ENCODE data around the gene OSGIN1. TPM values are rescaled to one million over a fixed set of nuclear protein-coding genes. Genes with fewer than 3 reads are reported as not detected.

Gene OSGIN1
- total RNA-seq, 1 experiment from 2014 or later: 9.8 TPM

GRCh38 chr16:84000989-84001642 is 48.1 kb downstream of the OSGIN1 start:
- CTCF ChIA-PET: no interaction called here
- POLR2A ChIA-PET (ENCODE audit: unreplicated experiment): no interaction called here
- ATAC-seq: no peak

DNA sequence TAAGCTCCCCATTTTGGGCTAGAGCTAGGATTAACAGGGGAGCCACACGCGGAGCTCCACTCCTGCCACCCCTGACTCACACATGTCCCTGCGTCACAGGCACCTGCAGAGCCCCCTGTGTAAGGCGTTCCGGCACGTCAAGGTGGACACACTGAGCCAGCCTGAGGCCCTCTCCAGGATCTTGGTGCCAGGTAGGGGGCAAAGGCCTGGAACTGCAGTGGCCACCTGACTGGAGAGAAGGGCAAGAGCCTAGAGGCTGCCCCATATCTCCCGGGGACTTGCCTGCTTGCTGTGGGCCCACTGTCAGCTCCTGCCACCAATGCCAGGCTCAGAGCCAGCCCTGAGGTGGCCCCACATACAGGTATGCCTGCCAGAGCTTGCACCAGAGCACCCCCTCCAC is 48.7 kb downstream of the OSGIN1 start:
- Histone ChIP-seq H3K9me2 (replicated peaks; ENCODE audit: low read length) (no peaks in the 10 kb centered on the region), H3K4me1 (ENCODE audit: insufficient read depth, low read length) (no peaks in the 10 kb centered on the region), H2AFZ (ENCODE audit: low read length) (no peak overlapping the region), H3K79me2 (ENCODE audit: low read length) (no peaks in the 10 kb centered on the region), H3K4me3 (ENCODE audit: low read length) (no peak overlapping the region), H3K27ac (ENCODE audit: low read length) (no peak overlapping the region), H3K9me3 (ENCODE audit: low read length) (no peaks in the 10 kb centered on the region), H3K27me3 (ENCODE audit: low read length) (no peaks in the 10 kb centered on the region), H3K36me3 (ENCODE audit: low read depth, low read length) (no peaks in the 10 kb centered on the region), H3K4me2 (ENCODE audit: low read length) (no peak overlapping the region), H4K20me1 (ENCODE audit: low read length) (no peaks in the 10 kb centered on the region), H3K9ac (ENCODE audit: low read length) (no peak overlapping the region), H3F3A (ENCODE audit: low read length, unreplicated experiment) (no peaks in the 10 kb centered on the region)
- ChIA-PET CTCF (no interaction called here), POLR2A (ENCODE audit: unreplicated experiment) (no interaction called here)
- TF ChIP-seq, protein P1, sequence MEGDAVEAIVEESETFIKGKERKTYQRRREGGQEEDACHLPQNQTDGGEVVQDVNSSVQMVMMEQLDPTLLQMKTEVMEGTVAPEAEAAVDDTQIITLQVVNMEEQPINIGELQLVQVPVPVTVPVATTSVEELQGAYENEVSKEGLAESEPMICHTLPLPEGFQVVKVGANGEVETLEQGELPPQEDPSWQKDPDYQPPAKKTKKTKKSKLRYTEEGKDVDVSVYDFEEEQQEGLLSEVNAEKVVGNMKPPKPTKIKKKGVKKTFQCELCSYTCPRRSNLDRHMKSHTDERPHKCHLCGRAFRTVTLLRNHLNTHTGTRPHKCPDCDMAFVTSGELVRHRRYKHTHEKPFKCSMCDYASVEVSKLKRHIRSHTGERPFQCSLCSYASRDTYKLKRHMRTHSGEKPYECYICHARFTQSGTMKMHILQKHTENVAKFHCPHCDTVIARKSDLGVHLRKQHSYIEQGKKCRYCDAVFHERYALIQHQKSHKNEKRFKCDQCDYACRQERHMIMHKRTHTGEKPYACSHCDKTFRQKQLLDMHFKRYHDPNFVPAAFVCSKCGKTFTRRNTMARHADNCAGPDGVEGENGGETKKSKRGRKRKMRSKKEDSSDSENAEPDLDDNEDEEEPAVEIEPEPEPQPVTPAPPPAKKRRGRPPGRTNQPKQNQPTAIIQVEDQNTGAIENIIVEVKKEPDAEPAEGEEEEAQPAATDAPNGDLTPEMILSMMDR (conservative IDR thresholded peaks at IDR 0.05; ENCODE audit: low read depth, low read length): no peak
- TF ChIP-seq EZH2 (IDR thresholded peaks at IDR 0.05; ENCODE audit: low read length, unreplicated experiment) (no peak), EZH2phosphoT487 (IDR thresholded peaks at IDR 0.05; ENCODE audit: borderline replicate concordance, low read length) (no peak)
- ATAC-seq: no peak
- BruUV-seq (replicated peaks): no TSS peak
- DNase-seq: no peak
- intact Hi-C loops (cut with micrococcal nuclease): no loop called here

More at GRCh38 chr16:84000989-84001642, 48.1 kb downstream of the OSGIN1 start:
- no peak for TF ChIP-seq EZH2 (IDR thresholded peaks at IDR 0.05; ENCODE audit: low read length, unreplicated experiment)
- no peak for TF ChIP-seq EZH2phosphoT487 (IDR thresholded peaks at IDR 0.05; ENCODE audit: borderline replicate concordance, low read length)
- TF ChIP-seq, protein P1 (conservative IDR thresholded peaks at IDR 0.05; ENCODE audit: low read depth, low read length): no peak
- no peak overlapping the region for H2AFZ ChIP-seq (ENCODE audit: low read length)
- H3K27me3 ChIP-seq (ENCODE audit: low read length): no peaks in the 10 kb centered on the region
- no peak overlapping the region for H3K27ac ChIP-seq (ENCODE audit: low read length)
- intact Hi-C loops (cut with micrococcal nuclease): no loop called here
- no peak overlapping the region for H3K9ac ChIP-seq (ENCODE audit: low read length)
- no TSS peak for BruUV-seq (replicated peaks)
- H3K4me1 ChIP-seq (ENCODE audit: insufficient read depth, low read length): no peaks in the 10 kb centered on the region
- no peaks in the 10 kb centered on the region for H3K79me2 ChIP-seq (ENCODE audit: low read length)
- H3K4me2 ChIP-seq (ENCODE audit: low read length): no peak overlapping the region
- no peaks in the 10 kb centered on the region for H3F3A ChIP-seq (ENCODE audit: low read length, unreplicated experiment)
- DNase-seq: no peak
- no peaks in the 10 kb centered on the region for H3K9me2 ChIP-seq (replicated peaks; ENCODE audit: low read length)
- H4K20me1 ChIP-seq (ENCODE audit: low read length): no peaks in the 10 kb centered on the region
- H3K4me3 ChIP-seq (ENCODE audit: low read length): no peak overlapping the region
- no peaks in the 10 kb centered on the region for H3K9me3 ChIP-seq (ENCODE audit: low read length)
- no peaks in the 10 kb centered on the region for H3K36me3 ChIP-seq (ENCODE audit: low read depth, low read length)

DNA sequence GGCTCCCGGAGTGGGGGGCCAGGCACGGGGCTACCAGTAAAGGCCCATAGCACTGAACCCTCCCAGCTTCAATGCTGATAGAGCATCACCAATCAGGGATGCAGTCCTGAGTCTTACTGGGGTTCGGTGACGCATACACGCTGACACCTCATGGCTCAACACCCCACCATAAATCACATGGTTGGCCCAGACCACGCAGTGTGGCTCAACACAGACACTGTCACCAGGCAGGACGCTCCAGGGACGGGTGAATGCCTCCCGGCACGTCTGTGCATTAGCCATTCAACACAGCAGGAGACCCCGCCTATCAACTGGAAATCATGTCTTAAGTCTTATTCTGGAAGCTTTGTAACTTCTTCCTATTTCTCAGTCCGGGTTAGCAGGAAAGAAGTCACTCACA is 50.0 kb downstream of the OSGIN1 start:
- H3K9me2 ChIP-seq (replicated peaks; ENCODE audit: low read length): no peaks in the 10 kb centered on the region
- H4K20me1 ChIP-seq (ENCODE audit: low read length): no peaks in the 10 kb centered on the region
- H3K9me3 ChIP-seq (ENCODE audit: low read length): no peaks in the 10 kb centered on the region
- H3K79me2 ChIP-seq (ENCODE audit: low read length): no peaks in the 10 kb centered on the region
- H3F3A ChIP-seq (ENCODE audit: low read length, unreplicated experiment): no peaks in the 10 kb centered on the region
- no peaks in the 10 kb centered on the region for H3K27me3 ChIP-seq (ENCODE audit: low read length)
- BruUV-seq (replicated peaks): no TSS peak
- no peaks in the 10 kb centered on the region for H3K4me1 ChIP-seq (ENCODE audit: insufficient read depth, low read length)
- no peak overlapping the region for H3K4me3 ChIP-seq (ENCODE audit: low read length)
- TF ChIP-seq, protein P1 (conservative IDR thresholded peaks at IDR 0.05; ENCODE audit: low read depth, low read length): no peak
- no peak for TF ChIP-seq EZH2phosphoT487 (IDR thresholded peaks at IDR 0.05; ENCODE audit: borderline replicate concordance, low read length)
- TF ChIP-seq EZH2 (IDR thresholded peaks at IDR 0.05; ENCODE audit: low read length, unreplicated experiment): no peak
- CTCF ChIA-PET: no interaction called here
- H3K9ac ChIP-seq (ENCODE audit: low read length): no peak overlapping the region
- intact Hi-C loops (cut with micrococcal nuclease): no loop called here
- DNase-seq (no peak), ATAC-seq (no peak)
- H3K4me2 ChIP-seq (ENCODE audit: low read length): no peak overlapping the region
- H3K36me3 ChIP-seq (ENCODE audit: low read depth, low read length): no peaks in the 10 kb centered on the region
- H2AFZ ChIP-seq (ENCODE audit: low read length): no peak overlapping the region
- no peak overlapping the region for H3K27ac ChIP-seq (ENCODE audit: low read length)
- POLR2A ChIA-PET (ENCODE audit: unreplicated experiment): no interaction called here
